NCI-H748 treated with DMSO at 0.1 percent for 48 hours (cell line): Measurements from ENCODE around the gene MTNR1A.

Experiments used
- DNase-seq: peaks from one replicate; lab custom pipeline; 2025; lab: John Stamatoyannopoulos, UW

Gene MTNR1A

DNA sequence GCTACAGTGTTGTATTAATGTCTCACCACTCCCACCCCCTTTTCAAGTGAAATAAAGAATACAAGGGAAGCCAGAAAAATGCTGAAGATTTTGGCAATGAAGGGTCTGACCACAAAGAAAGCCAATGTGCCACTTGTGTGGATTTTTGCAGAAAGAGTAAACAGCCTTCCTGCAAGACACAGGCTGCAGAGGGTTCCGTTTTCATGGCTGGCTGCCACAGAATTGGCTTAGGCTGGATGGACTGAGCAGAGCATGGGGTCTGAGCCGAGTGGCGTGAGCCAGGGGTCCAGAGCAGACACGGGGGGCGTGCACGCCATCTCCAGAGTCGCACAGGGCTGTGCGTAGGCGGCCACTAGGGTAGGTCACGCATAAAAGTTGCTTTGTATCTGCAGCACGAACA is 69.2 kb downstream of the MTNR1A start:
- no peak for DNase-seq

DNA sequence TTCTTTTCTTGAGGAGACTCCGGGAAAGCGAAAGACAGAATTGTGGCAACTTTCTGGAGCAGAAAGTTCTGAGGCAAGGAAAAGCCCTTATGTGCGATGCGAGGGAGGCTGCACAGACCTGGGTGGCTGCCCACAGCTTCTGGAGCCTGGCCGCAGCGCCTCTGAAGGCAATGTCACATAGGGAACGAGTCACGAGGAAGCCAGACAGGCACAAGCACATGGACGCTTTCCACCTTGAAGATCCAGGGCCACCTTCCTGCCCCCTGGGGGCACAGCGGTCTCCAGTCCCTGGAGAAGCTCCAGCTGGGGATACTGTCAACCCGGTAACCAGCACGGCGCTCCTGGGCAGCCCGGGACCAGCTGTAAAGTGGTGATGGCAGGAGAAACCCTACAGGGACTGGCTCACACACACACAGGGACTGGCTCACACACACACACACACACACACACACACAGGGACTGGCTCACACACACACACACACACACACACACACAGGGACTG is 69.8 kb downstream of the MTNR1A start:
- DNase-seq = no peak

DNA sequence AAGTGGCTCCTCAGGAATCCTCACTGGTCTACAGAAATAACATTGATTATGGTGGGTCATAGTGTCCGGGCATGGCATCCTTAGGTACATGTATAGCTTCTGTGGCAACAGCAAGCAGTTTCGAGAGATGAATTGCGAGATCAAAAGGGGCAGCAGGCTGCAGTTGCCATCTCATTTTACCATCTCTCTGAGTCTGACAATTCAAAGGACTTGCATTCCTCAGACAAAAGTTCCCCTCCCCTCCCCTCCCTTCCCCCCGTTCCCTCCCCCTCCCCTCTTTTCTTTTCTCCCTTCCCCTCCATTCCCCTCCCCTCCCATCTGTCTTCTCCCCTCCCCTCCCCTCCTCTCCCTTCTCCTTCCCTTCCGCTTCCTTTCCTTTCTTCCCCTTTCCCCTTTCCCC is 70.2 kb downstream of the MTNR1A start:
- no peak for DNase-seq

- no peak for DNase-seq
Observed at GRCh38 chr4:186483656-186484055, 71.7 kb downstream of the MTNR1A start.
